ENCODE measurements around the gene MT1H. TPM values are rescaled to one million over a fixed set of nuclear protein-coding genes. Genes with fewer than 3 reads are reported as not detected.

Gene MT1H
- polyA plus RNA-seq, 1 experiment = not detected

DNA sequence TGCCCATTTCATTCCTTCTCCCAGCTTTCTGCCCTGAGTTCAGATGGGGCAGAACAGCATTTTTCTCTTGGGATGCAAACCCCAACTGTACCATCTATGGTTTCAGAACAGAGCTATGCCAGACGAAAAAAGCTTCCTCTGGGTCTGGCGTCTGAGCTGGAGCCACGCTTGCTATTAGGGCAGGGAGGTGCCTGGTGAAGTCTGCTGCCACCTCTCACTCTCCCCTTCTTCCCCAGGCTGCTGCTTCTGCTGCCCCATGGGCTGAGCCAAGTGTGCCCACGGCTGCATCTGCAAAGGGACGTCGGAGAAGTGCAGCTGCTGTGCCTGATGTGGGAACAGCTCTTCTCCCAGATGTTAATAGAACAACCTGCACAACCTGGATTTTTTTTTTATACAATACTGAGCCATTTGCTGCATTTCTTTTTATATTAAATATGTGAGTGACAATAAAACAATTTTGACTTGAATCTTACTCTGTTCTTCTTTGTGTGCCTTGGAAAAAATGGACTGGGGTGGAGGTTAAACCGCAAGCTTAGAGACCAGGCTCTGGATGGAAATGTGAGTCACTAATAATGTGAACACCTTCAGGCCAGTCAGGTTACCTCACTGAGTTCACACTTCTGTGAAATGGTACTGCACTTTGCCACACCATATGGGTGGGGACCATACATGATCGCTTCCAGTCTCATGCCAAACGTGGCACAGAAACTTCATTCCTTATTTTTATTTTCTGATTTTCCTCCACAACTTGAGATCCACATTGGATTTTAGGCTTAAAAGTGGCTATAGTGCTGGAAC lies 32.8 kb upstream of the MT1H start:
- TF ChIP-seq CTCF (IDR thresholded peaks at IDR 0.05; ENCODE audit: insufficient read depth, low read depth, low read length) = no peak
- Histone ChIP-seq H3K36me3 (ENCODE audit: control insufficient read depth, insufficient read depth, low read length) (no peaks in the 10 kb centered on the region), H3K27me3 (ENCODE audit: control insufficient read depth, insufficient read depth, low read length) (peaks cover 41% of the 10 kb centered on the region), H3K4me3 (ENCODE audit: low read depth, low read length) (no peak overlapping the region)
- CTCF ChIA-PET = no interaction called here
- DNase-seq (ENCODE audit: low read depth) = no peak
- POLR2A ChIA-PET = no interaction called here

DNA sequence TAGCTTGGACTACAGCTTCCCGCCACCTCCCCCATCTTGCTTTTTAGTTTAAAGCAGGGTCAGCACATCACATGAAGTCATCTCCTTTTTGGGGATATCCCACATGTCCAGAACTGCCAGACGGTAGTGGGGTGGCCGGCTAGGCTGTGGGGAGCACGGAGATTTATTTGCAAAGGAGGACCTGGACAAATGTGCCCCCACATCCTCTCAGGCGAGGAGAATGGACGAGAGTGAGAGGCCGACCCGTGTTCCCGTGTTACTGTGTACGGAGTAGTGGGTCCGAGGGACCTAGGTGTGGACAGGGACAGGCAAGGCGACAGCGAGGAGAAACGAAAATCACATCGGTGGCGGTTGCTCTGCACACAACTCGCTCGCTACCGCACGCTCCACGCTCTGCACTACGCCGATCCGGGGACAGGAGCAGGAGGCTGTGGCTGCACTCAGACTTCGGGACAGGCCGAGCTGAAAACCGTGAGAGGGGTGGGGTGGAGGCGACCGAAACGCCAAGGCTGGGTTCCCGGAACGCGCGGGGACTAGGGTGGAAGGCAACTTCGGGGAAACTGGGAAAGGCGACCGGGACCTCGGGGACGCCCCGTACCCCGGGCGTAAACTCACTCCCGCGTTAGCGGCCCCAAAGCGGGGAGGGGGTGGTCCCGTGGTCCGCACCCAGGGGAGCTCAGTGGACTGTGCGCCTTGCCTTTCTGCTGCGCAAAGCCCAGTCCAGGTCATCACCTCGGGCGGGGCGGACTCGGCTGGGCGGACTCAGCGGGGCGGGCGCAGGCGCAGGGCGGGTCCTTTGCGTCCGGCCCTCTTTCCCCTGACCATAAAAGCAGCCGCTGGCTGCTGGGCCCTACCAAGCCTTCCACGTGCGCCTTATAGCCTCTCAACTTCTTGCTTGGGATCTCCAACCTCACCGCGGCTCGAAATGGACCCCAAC lies 31.5 kb upstream of the MT1H start, which contains the start of gene MT1A:
TSS of gene MT1A (plus strand) at position 853 of the 937 bp plus-strand sequence. CDS start at position 926, 73 bp downstream.
- Histone ChIP-seq H3K27me3 (ENCODE audit: control insufficient read depth, insufficient read depth, low read length) (peaks cover 39% of the 10 kb centered on the region), H3K4me3 (ENCODE audit: low read depth, low read length) (peak within 1 kb of the TSS; percentile 41), H3K36me3 (ENCODE audit: control insufficient read depth, insufficient read depth, low read length) (no peaks in the 10 kb centered on the region)
- no peak for TF ChIP-seq CTCF (IDR thresholded peaks at IDR 0.05; ENCODE audit: insufficient read depth, low read depth, low read length)
- no peak for DNase-seq (ENCODE audit: low read depth)
- ChIA-PET POLR2A (no interaction called here), CTCF (interaction anchor here (0.7 kb wide), 1 partner anchor 7 kb away, joined by 3 read pairs; no protein-coding TSS in a partner anchor)

GRCh38 chr16:56639045-56639444 lies 30.6 kb upstream of the MT1H start:
- Histone ChIP-seq H3K27me3 (ENCODE audit: control insufficient read depth, insufficient read depth, low read length) (peaks cover 33% of the 10 kb centered on the region), H3K36me3 (ENCODE audit: control insufficient read depth, insufficient read depth, low read length) (no peaks in the 10 kb centered on the region), H3K4me3 (ENCODE audit: low read depth, low read length) (no peak overlapping the region)
- POLR2A ChIA-PET = no interaction called here
- TF ChIP-seq CTCF (IDR thresholded peaks at IDR 0.05; ENCODE audit: insufficient read depth, low read depth, low read length) = no peak
- CTCF ChIA-PET = interaction anchor here (0.7 kb wide), 1 partner anchor 39 kb away, joined by 3 read pairs; no protein-coding TSS in a partner anchor
- DNase-seq (ENCODE audit: low read depth) = no peak

DNA sequence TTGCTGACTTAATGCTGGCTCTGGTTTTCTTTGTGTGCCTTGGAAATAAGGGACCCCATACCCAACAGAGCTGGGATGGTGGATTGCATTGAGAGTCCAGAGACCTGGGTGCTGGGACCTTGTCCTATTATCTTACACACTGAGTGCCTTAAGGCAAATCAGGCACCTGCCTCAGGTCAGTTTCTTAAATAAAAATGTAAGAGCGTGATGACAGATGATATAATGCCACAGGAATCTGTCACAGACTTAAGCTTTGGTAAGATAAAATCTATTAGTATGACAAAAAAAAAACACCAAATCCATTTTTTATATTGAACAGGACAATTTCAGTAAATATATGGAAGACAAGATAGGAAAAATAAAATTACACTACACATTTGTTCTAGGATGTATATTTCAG lies 29.5 kb upstream of the MT1H start:
- no peaks in the 10 kb centered on the region for H3K36me3 ChIP-seq (ENCODE audit: control insufficient read depth, insufficient read depth, low read length)
- DNase-seq (ENCODE audit: low read depth) = no peak
- ChIA-PET POLR2A (interaction anchor here (0.8 kb wide), 1 partner anchor 1081 kb away, joined by 3 read pairs; no protein-coding TSS in a partner anchor), CTCF (no interaction called here)
- H3K4me3 ChIP-seq (ENCODE audit: low read depth, low read length) = no peak overlapping the region
- H3K27me3 ChIP-seq (ENCODE audit: control insufficient read depth, insufficient read depth, low read length) = peaks cover 25% of the 10 kb centered on the region
- TF ChIP-seq CTCF (IDR thresholded peaks at IDR 0.05; ENCODE audit: insufficient read depth, low read depth, low read length) = no peak

- Histone ChIP-seq H3K27me3 (ENCODE audit: control insufficient read depth, insufficient read depth, low read length) (peaks cover 27% of the 10 kb centered on the region), H3K4me3 (ENCODE audit: low read depth, low read length) (no peak overlapping the region), H3K36me3 (ENCODE audit: control insufficient read depth, insufficient read depth, low read length) (no peaks in the 10 kb centered on the region)
- DNase-seq (ENCODE audit: low read depth) = no peak
- CTCF ChIA-PET = interaction anchor here (1.2 kb wide), 1 partner anchor 11 kb away, joined by 3 read pairs; no protein-coding TSS in a partner anchor
- TF ChIP-seq CTCF (IDR thresholded peaks at IDR 0.05; ENCODE audit: insufficient read depth, low read depth, low read length) = no peak
- POLR2A ChIA-PET = interaction anchor here (0.8 kb wide), 1 partner anchor 1082 kb away, joined by 3 read pairs; no protein-coding TSS in a partner anchor
Measured at GRCh38 chr16:56641166-56641565, 28.4 kb upstream of the MT1H start.
